ENCODE results near the gene ARAP2.

ARAP2 gene

GRCh38 chr4:36244257-36245082, at the start of gene ARAP2:
TSS of gene ARAP2 (minus strand) at chr4:36244514. CDS start at chr4:36229486, 15,028 bp downstream.
- peak; percentile 79 for DNase-seq

- no peak for DNase-seq
These were observed 48.4 kb upstream of the ARAP2 start for GRCh38 chr4:36292556-36293188.

- DNase-seq: no peak
These were observed 46.3 kb upstream of the ARAP2 start for GRCh38 chr4:36290641-36291040.

- no peak for DNase-seq
These were observed 44.6 kb upstream of the ARAP2 start for GRCh38 chr4:36288731-36289426.

- DNase-seq: no peak
These were observed 42.2 kb upstream of the ARAP2 start for GRCh38 chr4:36286481-36286871.

- peak; percentile 62 for DNase-seq
These were observed 41.6 kb upstream of the ARAP2 start for GRCh38 chr4:36285784-36286480.

- DNase-seq: no peak
These were observed 39.7 kb upstream of the ARAP2 start for GRCh38 chr4:36283912-36284465.

GRCh38 chr4:36282503-36283030, 38.3 kb upstream of the ARAP2 start:
- DNase-seq: no peak

- peak; percentile 31 for DNase-seq
These were observed 37.2 kb upstream of the ARAP2 start, which contains the start of gene DTHD1 for GRCh38 chr4:36281384-36282106. TSS of gene DTHD1 (plus strand) at chr4:36281616. CDS start at chr4:36281759, 143 bp downstream.

- DNase-seq: no peak
These were observed 36.2 kb upstream of the ARAP2 start for GRCh38 chr4:36280555-36280954.

GRCh38 chr4:36278789-36279188, 34.5 kb upstream of the ARAP2 start:
- no peak for DNase-seq

- no peak for DNase-seq
These were observed 33.2 kb upstream of the ARAP2 start for GRCh38 chr4:36277533-36277932.

- no peak for DNase-seq
These were observed 29.8 kb upstream of the ARAP2 start for GRCh38 chr4:36274158-36274557.

- DNase-seq: no peak
These were observed 29.0 kb upstream of the ARAP2 start for GRCh38 chr4:36273276-36273675.

GRCh38 chr4:36269533-36270173, 25.3 kb upstream of the ARAP2 start:
- no peak for DNase-seq

- no peak for DNase-seq
These were observed 24.8 kb upstream of the ARAP2 start for GRCh38 chr4:36269101-36269500.

- no peak for DNase-seq
These were observed 23.4 kb upstream of the ARAP2 start for GRCh38 chr4:36267486-36268268.

- no peak for DNase-seq
These were observed 20.0 kb upstream of the ARAP2 start for GRCh38 chr4:36264207-36264826.

- DNase-seq: no peak
These were observed 16.4 kb upstream of the ARAP2 start for GRCh38 chr4:36260731-36261130.

- no peak for DNase-seq
These were observed 12.1 kb upstream of the ARAP2 start for GRCh38 chr4:36256398-36256891.

Data from stimulated activated CD4-positive, alpha-beta T cell treated with anti-CD3 and anti-CD28 coated beads, Interleukin-15, amount 100 ng/mL, for 24 hours (primary cell).